HEK293 (cell line): ENCODE data around the gene GCDH.

Experiments used
- BCL6B ChIP-seq: fragments of 450-650 bp; formaldehyde crosslinking; IDR thresholded peaks from 2 replicates; pipeline ENCODE4 v1.5.1; 2017; ENCODE audit warnings: missing biosample characterization, missing genetic modification characterization
- GLIS1 ChIP-seq: fragments of 450-650 bp; formaldehyde crosslinking; IDR thresholded peaks from 2 replicates; pipeline ENCODE4 v1.5.1; 2016; ENCODE audit warnings: missing biosample characterization, missing genetic modification characterization
- TRIM28 ChIP-seq: IDR thresholded peaks from 2 replicates; pipeline ENCODE4 v1.6.1; 2011; ENCODE audit warnings: low read length, control low read depth, borderline replicate concordance
- ZIC2 ChIP-seq: fragments of 450-650 bp; formaldehyde crosslinking; IDR thresholded peaks from 2 replicates; pipeline ENCODE4 v1.5.1; 2016; ENCODE audit warnings: missing biosample characterization, missing genetic modification characterization
- ZNF335 ChIP-seq: fragments of 450-650 bp; formaldehyde crosslinking; conservative IDR thresholded peaks from 2 replicates; pipeline ENCODE4 v1.5.1; 2016; ENCODE audit warnings: missing biosample characterization, missing genetic modification characterization
- ZNF513 ChIP-seq: fragments of 450-650 bp; IDR thresholded peaks from 2 replicates; pipeline ENCODE4 v1.5.1; 2018; ENCODE audit warnings: missing biosample characterization, missing genetic modification characterization
- ZNF529 ChIP-seq: fragments of 450-650 bp; formaldehyde crosslinking; IDR thresholded peaks from 2 replicates; pipeline ENCODE4 v1.5.1; 2017; ENCODE audit warnings: missing genetic modification characterization, missing biosample characterization; ENCODE audit not compliant: insufficient replicate concordance

The GCDH gene

GRCh38 chr19:12948612-12949362 lies 57.8 kb downstream of the GCDH start (continued):
- no peak for TF ChIP-seq ZNF335 (tag by site-specific recombination)
- peak; percentile 62 for TF ChIP-seq ZIC2 (tag by site-specific recombination)
- TF ChIP-seq ZNF513, result no peak
- no peak for TF ChIP-seq TRIM28
- TF ChIP-seq BCL6B (tag by site-specific recombination), result no peak
- TF ChIP-seq ZNF529, result no peak
- TF ChIP-seq GLIS1 (tag by site-specific recombination), result 0 out of 2 replicates have a peak, but pooled peaks have one; percentile 9
